Measurements from ENCODE around the gene MOSPD3.

MOSPD3 gene

DNA sequence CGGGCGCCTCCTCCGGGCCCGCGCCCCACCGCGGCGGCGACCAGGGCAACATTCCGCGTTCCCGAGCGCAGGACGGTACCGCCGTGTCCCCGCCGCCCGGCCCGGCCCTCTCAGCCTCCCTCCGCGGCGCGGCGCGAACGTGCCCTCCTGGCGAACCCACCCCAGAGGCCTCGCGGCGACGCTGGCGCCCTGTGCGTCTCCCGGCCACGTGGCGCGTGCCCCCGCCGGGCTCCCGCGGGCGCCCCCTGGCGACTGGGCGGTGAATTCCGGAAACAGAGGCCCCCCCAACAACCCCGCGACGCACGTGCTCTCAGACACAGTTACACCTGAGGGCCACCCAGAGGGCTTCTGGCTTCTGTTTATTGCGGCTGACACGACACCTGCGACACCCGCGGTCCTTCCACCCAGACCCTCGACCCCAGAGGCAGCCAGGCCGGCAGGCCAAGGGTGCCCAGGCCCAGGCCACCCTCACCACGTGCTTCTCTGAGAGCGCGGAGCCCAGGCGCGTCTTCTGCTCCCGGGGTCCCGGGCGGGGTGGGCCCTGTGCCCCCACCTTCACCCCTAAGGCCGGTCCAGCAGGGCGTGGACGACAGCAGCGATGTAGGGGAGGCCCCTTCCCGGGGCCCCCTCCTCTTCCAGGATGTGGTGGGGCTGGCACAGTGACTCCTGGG, 38.5 kb upstream of the MOSPD3 start, which contains the start of gene SAP25:
TSS of gene SAP25 (minus strand) at position 210 of the 671 bp plus-strand sequence. CDS start at position 52, 158 bp downstream.
- ATAC-seq: no peak

DNA sequence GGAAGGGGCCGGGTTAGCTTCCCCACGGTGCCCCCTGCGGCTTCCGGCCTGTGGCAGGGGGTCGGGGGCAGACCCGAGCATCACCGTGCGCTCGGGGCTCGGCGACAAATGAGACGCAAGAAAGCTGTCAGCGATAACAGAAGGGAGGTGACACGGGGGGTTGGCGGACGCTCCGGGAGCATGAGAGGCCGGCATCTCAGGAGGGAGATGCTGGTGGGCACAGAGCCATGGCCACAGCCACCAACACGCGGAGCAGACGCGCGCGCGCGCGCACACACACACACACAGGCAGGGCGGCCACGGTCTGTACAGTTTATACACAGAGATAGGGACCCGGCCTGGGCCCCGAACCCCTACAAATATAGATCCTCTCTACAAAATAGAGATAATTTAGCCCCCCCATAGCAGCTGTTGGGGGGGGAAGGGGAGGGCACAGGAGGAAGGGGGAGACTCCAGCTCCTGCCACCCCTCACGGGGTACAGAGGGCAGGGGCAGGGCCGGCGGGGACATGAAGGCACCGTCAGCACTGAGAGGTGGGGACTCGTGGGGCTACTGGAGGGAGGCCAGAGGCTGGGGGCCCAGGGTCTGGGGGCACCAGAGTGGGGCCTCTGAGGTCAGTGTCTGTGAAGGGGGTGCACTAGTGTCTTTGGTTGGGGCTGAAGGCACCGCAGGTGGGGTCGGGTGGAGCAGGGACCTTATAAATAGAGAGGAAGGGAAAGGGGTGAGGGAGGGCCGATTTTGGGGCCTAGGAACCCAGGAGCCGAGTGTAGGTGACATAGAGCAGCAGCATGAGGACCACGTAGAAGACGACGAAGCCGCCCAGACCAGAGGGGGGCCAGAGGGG, 37.8 kb upstream of the MOSPD3 start:
- ATAC-seq: no peak
- TF ChIP-seq ZNF70 (CRISPR knock-in tag; IDR thresholded peaks at IDR 0.05): no peak
- TF ChIP-seq TCF4 (CRISPR knock-in tag; IDR thresholded peaks at IDR 0.05; ENCODE audit: borderline replicate concordance): no peak

More for the DNA sequence above, 38.5 kb upstream of the MOSPD3 start, which contains the start of gene SAP25:
- no peak for TF ChIP-seq PPARA (CRISPR knock-in tag; IDR thresholded peaks at IDR 0.05; ENCODE audit: borderline replicate concordance)
- TF ChIP-seq, protein P1, sequence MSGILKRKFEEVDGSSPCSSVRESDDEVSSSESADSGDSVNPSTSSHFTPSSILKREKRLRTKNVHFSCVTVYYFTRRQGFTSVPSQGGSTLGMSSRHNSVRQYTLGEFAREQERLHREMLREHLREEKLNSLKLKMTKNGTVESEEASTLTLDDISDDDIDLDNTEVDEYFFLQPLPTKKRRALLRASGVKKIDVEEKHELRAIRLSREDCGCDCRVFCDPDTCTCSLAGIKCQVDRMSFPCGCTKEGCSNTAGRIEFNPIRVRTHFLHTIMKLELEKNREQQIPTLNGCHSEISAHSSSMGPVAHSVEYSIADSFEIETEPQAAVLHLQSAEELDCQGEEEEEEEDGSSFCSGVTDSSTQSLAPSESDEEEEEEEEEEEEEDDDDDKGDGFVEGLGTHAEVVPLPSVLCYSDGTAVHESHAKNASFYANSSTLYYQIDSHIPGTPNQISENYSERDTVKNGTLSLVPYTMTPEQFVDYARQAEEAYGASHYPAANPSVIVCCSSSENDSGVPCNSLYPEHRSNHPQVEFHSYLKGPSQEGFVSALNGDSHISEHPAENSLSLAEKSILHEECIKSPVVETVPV (CRISPR knock-in tag; IDR thresholded peaks at IDR 0.05): no peak
- TF ChIP-seq, protein P2, sequence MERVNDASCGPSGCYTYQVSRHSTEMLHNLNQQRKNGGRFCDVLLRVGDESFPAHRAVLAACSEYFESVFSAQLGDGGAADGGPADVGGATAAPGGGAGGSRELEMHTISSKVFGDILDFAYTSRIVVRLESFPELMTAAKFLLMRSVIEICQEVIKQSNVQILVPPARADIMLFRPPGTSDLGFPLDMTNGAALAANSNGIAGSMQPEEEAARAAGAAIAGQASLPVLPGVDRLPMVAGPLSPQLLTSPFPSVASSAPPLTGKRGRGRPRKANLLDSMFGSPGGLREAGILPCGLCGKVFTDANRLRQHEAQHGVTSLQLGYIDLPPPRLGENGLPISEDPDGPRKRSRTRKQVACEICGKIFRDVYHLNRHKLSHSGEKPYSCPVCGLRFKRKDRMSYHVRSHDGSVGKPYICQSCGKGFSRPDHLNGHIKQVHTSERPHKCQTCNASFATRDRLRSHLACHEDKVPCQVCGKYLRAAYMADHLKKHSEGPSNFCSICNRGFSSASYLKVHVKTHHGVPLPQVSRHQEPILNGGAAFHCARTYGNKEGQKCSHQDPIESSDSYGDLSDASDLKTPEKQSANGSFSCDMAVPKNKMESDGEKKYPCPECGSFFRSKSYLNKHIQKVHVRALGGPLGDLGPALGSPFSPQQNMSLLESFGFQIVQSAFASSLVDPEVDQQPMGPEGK (CRISPR knock-in tag; IDR thresholded peaks at IDR 0.05; ENCODE audit: borderline replicate concordance): no peak
- no peak for TF ChIP-seq OSR1 (CRISPR knock-in tag; IDR thresholded peaks at IDR 0.05)
- no peak for TF ChIP-seq GLIS3 (CRISPR knock-in tag; IDR thresholded peaks at IDR 0.05)
- TF ChIP-seq, protein P3, sequence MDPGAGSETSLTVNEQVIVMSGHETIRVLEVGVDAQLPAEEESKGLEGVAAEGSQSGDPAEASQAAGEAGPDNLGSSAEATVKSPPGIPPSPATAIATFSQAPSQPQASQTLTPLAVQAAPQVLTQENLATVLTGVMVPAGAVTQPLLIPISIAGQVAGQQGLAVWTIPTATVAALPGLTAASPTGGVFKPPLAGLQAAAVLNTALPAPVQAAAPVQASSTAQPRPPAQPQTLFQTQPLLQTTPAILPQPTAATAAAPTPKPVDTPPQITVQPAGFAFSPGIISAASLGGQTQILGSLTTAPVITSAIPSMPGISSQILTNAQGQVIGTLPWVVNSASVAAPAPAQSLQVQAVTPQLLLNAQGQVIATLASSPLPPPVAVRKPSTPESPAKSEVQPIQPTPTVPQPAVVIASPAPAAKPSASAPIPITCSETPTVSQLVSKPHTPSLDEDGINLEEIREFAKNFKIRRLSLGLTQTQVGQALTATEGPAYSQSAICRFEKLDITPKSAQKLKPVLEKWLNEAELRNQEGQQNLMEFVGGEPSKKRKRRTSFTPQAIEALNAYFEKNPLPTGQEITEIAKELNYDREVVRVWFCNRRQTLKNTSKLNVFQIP (CRISPR knock-in tag; IDR thresholded peaks at IDR 0.05; ENCODE audit: borderline replicate concordance, low read depth): no peak
- no peak for TF ChIP-seq ZC3H10 (CRISPR knock-in tag; IDR thresholded peaks at IDR 0.05)

DNA sequence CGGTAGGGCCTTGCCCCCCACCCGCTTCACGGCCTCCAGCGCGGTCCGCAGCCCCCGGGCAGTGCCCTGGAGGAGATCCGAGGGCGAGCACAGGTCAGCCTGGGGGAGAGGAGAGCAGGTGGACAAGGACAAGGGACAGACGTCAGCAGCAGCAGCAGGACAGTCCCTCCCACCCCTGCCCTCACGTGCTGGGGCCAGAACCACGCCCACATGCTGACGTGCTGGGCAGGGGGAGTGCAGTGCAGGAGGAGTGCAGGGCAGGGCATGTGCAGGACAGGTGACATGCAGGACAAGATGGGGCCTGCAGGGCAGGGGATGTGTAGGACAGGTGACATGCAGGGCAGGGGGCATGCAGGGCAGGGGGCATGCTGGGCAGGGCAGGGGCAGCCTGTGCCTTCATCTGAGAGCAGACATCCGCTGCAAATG, 37.1 kb upstream of the MOSPD3 start:
- ATAC-seq: no peak
- TF ChIP-seq, protein P3 (CRISPR knock-in tag; IDR thresholded peaks at IDR 0.05; ENCODE audit: borderline replicate concordance, low read depth): no peak
- TF ChIP-seq ZNF8 (CRISPR knock-in tag; IDR thresholded peaks at IDR 0.05) (no peak), ZC3H10 (CRISPR knock-in tag; IDR thresholded peaks at IDR 0.05) (no peak), CSDC2 (CRISPR knock-in tag; IDR thresholded peaks at IDR 0.05) (no peak), TCF4 (CRISPR knock-in tag; IDR thresholded peaks at IDR 0.05; ENCODE audit: borderline replicate concordance) (no peak), ZFP3 (CRISPR knock-in tag; IDR thresholded peaks at IDR 0.05) (no peak), RARB (CRISPR knock-in tag; IDR thresholded peaks at IDR 0.05) (no peak), ZFP30 (CRISPR knock-in tag; IDR thresholded peaks at IDR 0.05) (no peak), TOX (CRISPR knock-in tag; IDR thresholded peaks at IDR 0.05; ENCODE audit: borderline replicate concordance) (no peak), ISL1 (CRISPR knock-in tag; IDR thresholded peaks at IDR 0.05) (no peak)
- TF ChIP-seq, protein P2 (CRISPR knock-in tag; IDR thresholded peaks at IDR 0.05; ENCODE audit: borderline replicate concordance): no peak
- TF ChIP-seq, protein P4, sequence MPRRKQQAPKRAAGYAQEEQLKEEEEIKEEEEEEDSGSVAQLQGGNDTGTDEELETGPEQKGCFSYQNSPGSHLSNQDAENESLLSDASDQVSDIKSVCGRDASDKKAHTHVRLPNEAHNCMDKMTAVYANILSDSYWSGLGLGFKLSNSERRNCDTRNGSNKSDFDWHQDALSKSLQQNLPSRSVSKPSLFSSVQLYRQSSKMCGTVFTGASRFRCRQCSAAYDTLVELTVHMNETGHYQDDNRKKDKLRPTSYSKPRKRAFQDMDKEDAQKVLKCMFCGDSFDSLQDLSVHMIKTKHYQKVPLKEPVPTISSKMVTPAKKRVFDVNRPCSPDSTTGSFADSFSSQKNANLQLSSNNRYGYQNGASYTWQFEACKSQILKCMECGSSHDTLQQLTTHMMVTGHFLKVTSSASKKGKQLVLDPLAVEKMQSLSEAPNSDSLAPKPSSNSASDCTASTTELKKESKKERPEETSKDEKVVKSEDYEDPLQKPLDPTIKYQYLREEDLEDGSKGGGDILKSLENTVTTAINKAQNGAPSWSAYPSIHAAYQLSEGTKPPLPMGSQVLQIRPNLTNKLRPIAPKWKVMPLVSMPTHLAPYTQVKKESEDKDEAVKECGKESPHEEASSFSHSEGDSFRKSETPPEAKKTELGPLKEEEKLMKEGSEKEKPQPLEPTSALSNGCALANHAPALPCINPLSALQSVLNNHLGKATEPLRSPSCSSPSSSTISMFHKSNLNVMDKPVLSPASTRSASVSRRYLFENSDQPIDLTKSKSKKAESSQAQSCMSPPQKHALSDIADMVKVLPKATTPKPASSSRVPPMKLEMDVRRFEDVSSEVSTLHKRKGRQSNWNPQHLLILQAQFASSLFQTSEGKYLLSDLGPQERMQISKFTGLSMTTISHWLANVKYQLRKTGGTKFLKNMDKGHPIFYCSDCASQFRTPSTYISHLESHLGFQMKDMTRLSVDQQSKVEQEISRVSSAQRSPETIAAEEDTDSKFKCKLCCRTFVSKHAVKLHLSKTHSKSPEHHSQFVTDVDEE (CRISPR knock-in tag; IDR thresholded peaks at IDR 0.05): no peak
- TF ChIP-seq, protein P1 (CRISPR knock-in tag; IDR thresholded peaks at IDR 0.05): no peak

All from SK-N-SH treated with all-trans-retinoic acid at 6 μM for 48 hours (cell line).